SIG-M5 treated with dmso at 0.1 percent for 504 hours (cell line): Measurements from ENCODE around the gene PSMB11.

Experiments
- DNase-seq: peaks from one replicate; lab custom pipeline; 2025; ENCODE audit not compliant: unreplicated experiment; lab: John Stamatoyannopoulos, UW

The PSMB11 gene

GRCh38 chr14:23076785-23077408 is 34.9 kb downstream of the PSMB11 start:
- no peak for DNase-seq

GRCh38 chr14:23077962-23078361 is 36.0 kb downstream of the PSMB11 start:
- DNase-seq = no peak

- DNase-seq = no peak
These were observed 36.7 kb downstream of the PSMB11 start for GRCh38 chr14:23078692-23079116.

GRCh38 chr14:23079716-23080115 is 37.7 kb downstream of the PSMB11 start:
- no peak for DNase-seq

- no peak for DNase-seq
These were observed 38.5 kb downstream of the PSMB11 start for GRCh38 chr14:23080474-23080873.

- no peak for DNase-seq
These were observed 43.4 kb downstream of the PSMB11 start for GRCh38 chr14:23085458-23085857.

- DNase-seq = no peak
These were observed 44.6 kb downstream of the PSMB11 start for GRCh38 chr14:23086565-23086964.

GRCh38 chr14:23089498-23090253 is 47.7 kb downstream of the PSMB11 start:
- no peak for DNase-seq

- DNase-seq = no peak
These were observed 48.2 kb downstream of the PSMB11 start for GRCh38 chr14:23090254-23090636.

- DNase-seq = no peak
These were observed 49.5 kb downstream of the PSMB11 start for GRCh38 chr14:23091294-23092225.

GRCh38 chr14:23093104-23093503 is 51.1 kb downstream of the PSMB11 start:
- no peak for DNase-seq

- DNase-seq = no peak
These were observed 51.5 kb downstream of the PSMB11 start for GRCh38 chr14:23093526-23093925.
